Endothelial cell of umbilical vein (primary cell): ENCODE results near the gene EIF3J.

Experiments used
- EZH2 ChIP-seq: IDR thresholded peaks from 2 replicates; pipeline ENCODE4 v1.6.1; 2012; ENCODE audit warnings: borderline replicate concordance, low read depth, mild to moderate bottlenecking, moderate library complexity, low read length, inconsistent platforms; ENCODE audit not compliant: severe bottlenecking
- GATA2 ChIP-seq: IDR thresholded peaks from 2 replicates; pipeline ENCODE4 v1.7.0; 2011; ENCODE audit warnings: low read depth, mild to moderate bottlenecking, moderate library complexity, mixed read lengths, low read length; ENCODE audit not compliant: insufficient read length, insufficient read depth
- MYC ChIP-seq: IDR thresholded peaks from one replicate; pipeline ENCODE4 v1.6.1; 2011; ENCODE audit warnings: mild to moderate bottlenecking, low read depth, low read length
- POLR2A ChIP-seq: IDR thresholded peaks from 2 replicates; pipeline ENCODE4 v1.6.1; 2012; ENCODE audit warnings: low read depth, mild to moderate bottlenecking, control low read depth, low read length
- POLR2AphosphoS5 ChIP-seq: IDR thresholded peaks from 2 replicates; pipeline ENCODE4 v1.6.1; 2012; ENCODE audit warnings: low read depth, mild to moderate bottlenecking, control low read depth, low read length, moderate library complexity; ENCODE audit not compliant: insufficient read depth
- TF ChIP-seq, protein P1 (sequence below), 2 donors: IDR thresholded peaks; 1 replicate in 1 of 2; 2 replicates in 1 of 2; pipeline ENCODE4 v1.5.1; 2011; ENCODE audit warnings: low read length in 2 of 2, mild to moderate bottlenecking in 2 of 2, moderate library complexity in 2 of 2, control low read depth in 1 of 2, inconsistent platforms in 1 of 2, low read depth in 1 of 2; ENCODE audit not compliant: insufficient read depth in 1 of 2; ENCODE audit errors: extremely low read depth in 1 of 2
- TF ChIP-seq, protein P2 (sequence below): IDR thresholded peaks from 2 replicates; pipeline ENCODE4 v1.6.1; 2011; ENCODE audit not compliant: insufficient read depth, insufficient read length

- TF ChIP-seq POLR2AphosphoS5 = no peak
- no peak for TF ChIP-seq POLR2A
- TF ChIP-seq, protein P1, sequence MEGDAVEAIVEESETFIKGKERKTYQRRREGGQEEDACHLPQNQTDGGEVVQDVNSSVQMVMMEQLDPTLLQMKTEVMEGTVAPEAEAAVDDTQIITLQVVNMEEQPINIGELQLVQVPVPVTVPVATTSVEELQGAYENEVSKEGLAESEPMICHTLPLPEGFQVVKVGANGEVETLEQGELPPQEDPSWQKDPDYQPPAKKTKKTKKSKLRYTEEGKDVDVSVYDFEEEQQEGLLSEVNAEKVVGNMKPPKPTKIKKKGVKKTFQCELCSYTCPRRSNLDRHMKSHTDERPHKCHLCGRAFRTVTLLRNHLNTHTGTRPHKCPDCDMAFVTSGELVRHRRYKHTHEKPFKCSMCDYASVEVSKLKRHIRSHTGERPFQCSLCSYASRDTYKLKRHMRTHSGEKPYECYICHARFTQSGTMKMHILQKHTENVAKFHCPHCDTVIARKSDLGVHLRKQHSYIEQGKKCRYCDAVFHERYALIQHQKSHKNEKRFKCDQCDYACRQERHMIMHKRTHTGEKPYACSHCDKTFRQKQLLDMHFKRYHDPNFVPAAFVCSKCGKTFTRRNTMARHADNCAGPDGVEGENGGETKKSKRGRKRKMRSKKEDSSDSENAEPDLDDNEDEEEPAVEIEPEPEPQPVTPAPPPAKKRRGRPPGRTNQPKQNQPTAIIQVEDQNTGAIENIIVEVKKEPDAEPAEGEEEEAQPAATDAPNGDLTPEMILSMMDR (IDR thresholded peaks at IDR 0.05; ENCODE audit: extremely low read depth in 1 of 2, insufficient read depth in 1 of 2, low read depth in 1 of 2, low read length in 2 of 2) = no peak
- TF ChIP-seq, protein P2, sequence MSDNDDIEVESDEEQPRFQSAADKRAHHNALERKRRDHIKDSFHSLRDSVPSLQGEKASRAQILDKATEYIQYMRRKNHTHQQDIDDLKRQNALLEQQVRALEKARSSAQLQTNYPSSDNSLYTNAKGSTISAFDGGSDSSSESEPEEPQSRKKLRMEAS = no peak
- no peak for TF ChIP-seq EZH2
- no peak for TF ChIP-seq MYC
- no peak for TF ChIP-seq GATA2
These were observed 43.2 kb downstream of the EIF3J start for GRCh38 chr15:44580105-44580504.
